Measurements from ENCODE around the gene NAV2.

The NAV2 gene

GRCh38 chr11:19740586-19740985, 27.9 kb downstream of the NAV2 start:
- FAIRE-seq (no peak), DNase-seq (ENCODE audit: low spot score) (no peak)

- FAIRE-seq (no peak), DNase-seq (ENCODE audit: low spot score) (peak; percentile 55)
These were observed 30.1 kb downstream of the NAV2 start for GRCh38 chr11:19742588-19743292.

- FAIRE-seq = no peak
- DNase-seq (ENCODE audit: low spot score) = no peak
These were observed 31.0 kb downstream of the NAV2 start for GRCh38 chr11:19743622-19744021.

GRCh38 chr11:19744130-19744529, 31.5 kb downstream of the NAV2 start:
- FAIRE-seq = no peak
- no peak for DNase-seq (ENCODE audit: low spot score)

GRCh38 chr11:19746086-19746485, 33.4 kb downstream of the NAV2 start:
- DNase-seq (ENCODE audit: low spot score) (no peak), FAIRE-seq (no peak)

- DNase-seq (ENCODE audit: low spot score) = no peak
- no peak for FAIRE-seq
These were observed 35.0 kb downstream of the NAV2 start for GRCh38 chr11:19747634-19748033.

- DNase-seq (ENCODE audit: low spot score) (no peak), FAIRE-seq (no peak)
These were observed 38.4 kb downstream of the NAV2 start for GRCh38 chr11:19751055-19751454.

GRCh38 chr11:19753451-19754106, 40.9 kb downstream of the NAV2 start:
- no peak for DNase-seq (ENCODE audit: low spot score)
- no peak for FAIRE-seq

GRCh38 chr11:19756675-19757475, 44.2 kb downstream of the NAV2 start:
- DNase-seq (ENCODE audit: low spot score) = no peak
- FAIRE-seq = no peak

GRCh38 chr11:19759389-19759788, 46.8 kb downstream of the NAV2 start:
- DNase-seq (ENCODE audit: low spot score) (no peak), FAIRE-seq (no peak)

GRCh38 chr11:19762266-19762665, 49.6 kb downstream of the NAV2 start:
- DNase-seq (ENCODE audit: low spot score) (no peak), FAIRE-seq (no peak)

- no peak for DNase-seq (ENCODE audit: low spot score)
These were observed 50.7 kb downstream of the NAV2 start for GRCh38 chr11:19763330-19763729.

GRCh38 chr11:19766206-19766605, 53.6 kb downstream of the NAV2 start:
- no peak for DNase-seq (ENCODE audit: low spot score)
- FAIRE-seq = no peak

More at GRCh38 chr11:19763330-19763729, 50.7 kb downstream of the NAV2 start:
- FAIRE-seq = no peak

GRCh38 chr11:19766810-19767209, 54.2 kb downstream of the NAV2 start:
- DNase-seq (ENCODE audit: low spot score) (no peak), FAIRE-seq (no peak)

GRCh38 chr11:19767627-19768151, 55.1 kb downstream of the NAV2 start:
- FAIRE-seq (no peak), DNase-seq (ENCODE audit: low spot score) (no peak)

- DNase-seq (ENCODE audit: low spot score) (no peak), FAIRE-seq (no peak)
These were observed 55.6 kb downstream of the NAV2 start for GRCh38 chr11:19768197-19768596.

- no peak for DNase-seq (ENCODE audit: low spot score)
- no peak for FAIRE-seq
These were observed 56.2 kb downstream of the NAV2 start for GRCh38 chr11:19768815-19769214.

- FAIRE-seq (no peak), DNase-seq (ENCODE audit: low spot score) (no peak)
These were observed 57.2 kb downstream of the NAV2 start for GRCh38 chr11:19769820-19770219.

- FAIRE-seq = no peak
- no peak for DNase-seq (ENCODE audit: low spot score)
These were observed 57.6 kb downstream of the NAV2 start for GRCh38 chr11:19770277-19770676.

- no peak for DNase-seq (ENCODE audit: low spot score)
- no peak for FAIRE-seq
These were observed 58.8 kb downstream of the NAV2 start for GRCh38 chr11:19771463-19771862.

- DNase-seq (ENCODE audit: low spot score) (no peak), FAIRE-seq (no peak)
These were observed 59.8 kb downstream of the NAV2 start for GRCh38 chr11:19772480-19772879.

- DNase-seq (ENCODE audit: low spot score) (no peak), FAIRE-seq (no peak)
These were observed 61.7 kb downstream of the NAV2 start for GRCh38 chr11:19774329-19774728.
